Measurements from ENCODE around the gene GPX7. TPM values are rescaled to one million over a fixed set of nuclear protein-coding genes. Genes with fewer than 3 reads are reported as not detected.

Gene GPX7
- total and polyA plus RNA-seq, 2 of the 4 experiments (the other 2 are of a cell fraction), result 3.4 to 3.8 TPM

DNA sequence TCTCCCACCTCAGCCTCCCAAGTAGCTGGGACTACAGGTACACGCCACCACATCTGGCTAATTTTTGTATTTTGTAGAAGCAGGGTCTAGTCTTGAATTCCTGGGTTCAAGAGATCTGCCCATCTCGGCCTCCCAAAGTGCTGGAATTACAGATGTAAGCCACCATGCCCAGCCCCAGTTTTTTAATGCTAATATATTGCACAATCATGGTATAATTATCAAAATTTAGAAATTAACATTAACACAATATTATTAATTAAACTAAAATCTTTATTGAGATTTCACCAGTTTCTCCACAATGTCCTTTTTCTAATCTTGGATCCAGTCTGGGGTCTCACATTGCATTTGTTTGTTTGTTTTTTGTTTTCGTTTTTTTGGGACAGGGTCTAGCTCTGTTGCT lies 21.9 kb upstream of the GPX7 start:
- Histone ChIP-seq H3K9ac (ENCODE audit: low read depth, low read length) (no peak overlapping the region), H4K91ac (ENCODE audit: insufficient read depth, low read depth, low read length) (no peak overlapping the region), H3K4me3 (ENCODE audit: insufficient read depth, low read depth, low read length) (no peak overlapping the region), H2BK20ac (ENCODE audit: low read depth, low read length) (no peak overlapping the region), H3K14ac (replicated peaks; ENCODE audit: low read depth, low read length) (no peak overlapping the region), H2BK5ac (ENCODE audit: low read depth, low read length, poor library complexity, severe bottlenecking) (no peak overlapping the region), H3K56ac (ENCODE audit: extremely low read depth, insufficient read depth, low read length) (no peak overlapping the region), H3K9me3 (ENCODE audit: control insufficient read depth, insufficient read depth, low read length) (no peaks in the 10 kb centered on the region), H3K4ac (ENCODE audit: low read depth, low read length) (no peak overlapping the region), H2BK15ac (ENCODE audit: low read depth, low read length) (no peak overlapping the region), H4K8ac (ENCODE audit: low read depth in 2 of 2, low read length in 2 of 2) (no peak overlapping the region), H2AFZ (replicated peaks; ENCODE audit: low read length, poor library complexity) (no peak overlapping the region), H4K20me1 (ENCODE audit: insufficient read depth, low read length) (no peaks in the 10 kb centered on the region), H2AK5ac (ENCODE audit: low read depth, low read length) (no peak overlapping the region), H3K27me3 (ENCODE audit: control insufficient read depth, insufficient read depth, low read length) (peaks cover 18% of the 10 kb centered on the region), H2BK120ac (ENCODE audit: low read depth, low read length) (no peak overlapping the region), H3K18ac (ENCODE audit: low read depth, low read length) (no peak overlapping the region), H4K5ac (ENCODE audit: low read depth, low read length) (no peak overlapping the region), H3K23ac (ENCODE audit: low read depth, low read length) (no peak overlapping the region), H3K4me2 (ENCODE audit: low read depth, low read length) (no peak overlapping the region), H3K4me1 (ENCODE audit: control insufficient read depth, insufficient read depth, low read length) (peaks cover 2% of the 10 kb centered on the region), H3K27ac (ENCODE audit: insufficient read depth, low read length) (no peak overlapping the region), H2AK9ac (replicated peaks; ENCODE audit: low read depth, low read length, poor library complexity) (no peak overlapping the region), H3K36me3 (ENCODE audit: control insufficient read depth, insufficient read depth, low read length) (no peaks in the 10 kb centered on the region), H3K79me1 (ENCODE audit: low read depth in 1 of 2, low read length in 2 of 2) (no peaks in the 10 kb centered on the region), H3K9me1 (ENCODE audit: insufficient read depth, low read length) (no peaks in the 10 kb centered on the region)
- TF ChIP-seq RCOR1 (IDR thresholded peaks at IDR 0.05; ENCODE audit: insufficient replicate concordance, low read length), result no peak
- no peak for TF ChIP-seq RAD21 (IDR thresholded peaks at IDR 0.05; ENCODE audit: low read length)
- TF ChIP-seq, protein P1, sequence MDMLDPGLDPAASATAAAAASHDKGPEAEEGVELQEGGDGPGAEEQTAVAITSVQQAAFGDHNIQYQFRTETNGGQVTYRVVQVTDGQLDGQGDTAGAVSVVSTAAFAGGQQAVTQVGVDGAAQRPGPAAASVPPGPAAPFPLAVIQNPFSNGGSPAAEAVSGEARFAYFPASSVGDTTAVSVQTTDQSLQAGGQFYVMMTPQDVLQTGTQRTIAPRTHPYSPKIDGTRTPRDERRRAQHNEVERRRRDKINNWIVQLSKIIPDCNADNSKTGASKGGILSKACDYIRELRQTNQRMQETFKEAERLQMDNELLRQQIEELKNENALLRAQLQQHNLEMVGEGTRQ (IDR thresholded peaks at IDR 0.05; ENCODE audit: low read depth, low read length), result no peak
- TF ChIP-seq CEBPB (IDR thresholded peaks at IDR 0.05; ENCODE audit: low read depth, low read length), result peak; percentile 35; the same call in 1 of the 2 replicates
- TF ChIP-seq, protein P2, sequence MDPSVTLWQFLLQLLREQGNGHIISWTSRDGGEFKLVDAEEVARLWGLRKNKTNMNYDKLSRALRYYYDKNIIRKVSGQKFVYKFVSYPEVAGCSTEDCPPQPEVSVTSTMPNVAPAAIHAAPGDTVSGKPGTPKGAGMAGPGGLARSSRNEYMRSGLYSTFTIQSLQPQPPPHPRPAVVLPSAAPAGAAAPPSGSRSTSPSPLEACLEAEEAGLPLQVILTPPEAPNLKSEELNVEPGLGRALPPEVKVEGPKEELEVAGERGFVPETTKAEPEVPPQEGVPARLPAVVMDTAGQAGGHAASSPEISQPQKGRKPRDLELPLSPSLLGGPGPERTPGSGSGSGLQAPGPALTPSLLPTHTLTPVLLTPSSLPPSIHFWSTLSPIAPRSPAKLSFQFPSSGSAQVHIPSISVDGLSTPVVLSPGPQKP (IDR thresholded peaks at IDR 0.05; ENCODE audit: borderline replicate concordance, low read depth, low read length), result no peak
- no peak for TF ChIP-seq MXI1 (IDR thresholded peaks at IDR 0.05; ENCODE audit: borderline replicate concordance, low read depth, low read length)
- no peak for TF ChIP-seq RFX5 (IDR thresholded peaks at IDR 0.05; ENCODE audit: low read depth, low read length)
- WGBS, 2 experiments (ENCODE audit: extremely low coverage in 2 of 2, insufficient read length in 1 of 2), result no CpG with 5 or more reads among the region's 3 CpGs
- dilution Hi-C loops (cut with HindIII; ENCODE audit: low sequenced_read_pairs, unreplicated experiment) (no loop called here), in situ Hi-C loops (cut with MboI; ENCODE audit: low sequenced_read_pairs) (no loop called here), intact Hi-C loops (cut with micrococcal nuclease) (no loop called here)
- ChIA-PET CTCF (no interaction called here), POLR2A (ENCODE audit: unreplicated experiment) (no interaction called here)
- DNase-seq, result no peak
- ATAC-seq (ENCODE audit: low read depth), result no peak
- BruUV-seq (replicated peaks), result no TSS peak
